ENCODE results near the gene SELENOI. TPM values are rescaled to one million over a fixed set of nuclear protein-coding genes. Genes with fewer than 3 reads are reported as not detected.
A peak's percentile ranks its signal among the peaks of the same experiment; 100 is the strongest.
"Not testable (repeated sequence)": the region's sequence is repeated elsewhere in the genome, so short reads cannot be mapped to it uniquely, and the experiment has no call there.

SELENOI gene
- total RNA-seq (10 to 100 TPM; 20.4 to 69.1 TPM), polyA plus RNA-seq (ENCODE audit: insufficient read length in 2 of 2) (10 to 100 TPM; 20.1 to 28.2 TPM)
- long read RNA-seq, donor 1, full-length matches to known transcripts: 7 of 7 reads
- long read RNA-seq, donor 1, partial matches to known transcripts: 0 of 7 reads
- long read RNA-seq, donor 1, other reads (novel, unspliced or antisense): 0 of 7 reads
- long read RNA-seq, donor 2: 0 reads
- long read RNA-seq, donor 3, full-length matches to known transcripts: 4 of 4 reads
- long read RNA-seq, donor 3, partial matches to known transcripts: 0 of 4 reads
- long read RNA-seq, donor 3, other reads (novel, unspliced or antisense): 0 of 4 reads
- long read RNA-seq, donor 4, full-length matches to known transcripts: 1 of 1 reads
- long read RNA-seq, donor 4, partial matches to known transcripts: 0 of 1 reads
- long read RNA-seq, donor 4, other reads (novel, unspliced or antisense): 0 of 1 reads

GRCh38 chr2:26345545-26346453 is at the start of gene SELENOI:
TSS of gene SELENOI (plus strand) at chr2:26346143. CDS start at chr2:26346233, 90 bp downstream.
- DNase-seq (ENCODE audit: low read depth in 4 of 6, low spot score in 6 of 6): peak; percentile 99 to 100 (median 100)
- Histone ChIP-seq H3K4me1 (ENCODE audit: control insufficient read depth, insufficient read depth, low read length) (peaks cover 8% of the 10 kb centered on the region), H3K4me3 (ENCODE audit: low read depth, low read length) (peak within 1 kb of the TSS; percentile 97), H3K36me3 (ENCODE audit: control insufficient read depth, insufficient read depth, low read length) (no peaks in the 10 kb centered on the region), H3K9me3 (ENCODE audit: control insufficient read depth, insufficient read depth, low read length) (no peaks in the 10 kb centered on the region), H3K27ac (ENCODE audit: low read depth, low read length) (peak within 1 kb of the TSS; percentile 96), H3K27me3 (ENCODE audit: control insufficient read depth, insufficient read depth, low read length) (no peaks in the 10 kb centered on the region)
- under 1% methylated on average over 80 of the region's 80 CpGs for WGBS (ENCODE audit: insufficient coverage)

- Histone ChIP-seq H3K27me3 (ENCODE audit: control insufficient read depth, insufficient read depth, low read length) (peaks cover 3% of the 10 kb centered on the region), H3K4me1 (ENCODE audit: control insufficient read depth, insufficient read depth, low read length) (peaks cover 16% of the 10 kb centered on the region), H3K36me3 (ENCODE audit: control insufficient read depth, insufficient read depth, low read length) (no peaks in the 10 kb centered on the region), H3K27ac (ENCODE audit: low read depth, low read length) (no peak overlapping the region), H3K4me3 (ENCODE audit: low read depth, low read length) (no peak overlapping the region), H3K9me3 (ENCODE audit: control insufficient read depth, insufficient read depth, low read length) (no peaks in the 10 kb centered on the region)
- DNase-seq (ENCODE audit: low read depth in 4 of 6, low spot score in 6 of 6): no peak
- 80% methylated on average over 2 of the region's 3 CpGs for WGBS (ENCODE audit: insufficient coverage)
These were observed 48.9 kb upstream of the SELENOI start for GRCh38 chr2:26297061-26297460.

- Histone ChIP-seq H3K4me1 (ENCODE audit: control insufficient read depth, insufficient read depth, low read length) (peaks cover 16% of the 10 kb centered on the region), H3K4me3 (ENCODE audit: low read depth, low read length) (peak overlapping the region; percentile 69), H3K27me3 (ENCODE audit: control insufficient read depth, insufficient read depth, low read length) (peaks cover 3% of the 10 kb centered on the region), H3K36me3 (ENCODE audit: control insufficient read depth, insufficient read depth, low read length) (no peaks in the 10 kb centered on the region), H3K9me3 (ENCODE audit: control insufficient read depth, insufficient read depth, low read length) (no peaks in the 10 kb centered on the region), H3K27ac (ENCODE audit: low read depth, low read length) (peak overlapping the region; percentile 86)
- 18% methylated on average over 17 of the region's 17 CpGs for WGBS (ENCODE audit: insufficient coverage)
- DNase-seq (ENCODE audit: low read depth in 4 of 6, low spot score in 6 of 6): peak in 2 of 6 donors; percentile 6 to 9
These were observed 47.7 kb upstream of the SELENOI start for GRCh38 chr2:26298286-26298637.

- H3K4me3 ChIP-seq (ENCODE audit: low read depth, low read length): peak overlapping the region; percentile 69
- DNase-seq (ENCODE audit: low read depth in 4 of 6, low spot score in 6 of 6): peak in 5 of 6 donors; percentile 9 to 46 (median 40)
- WGBS (ENCODE audit: insufficient coverage): 10% methylated on average over 30 of the region's 30 CpGs
These were observed 47.1 kb upstream of the SELENOI start for GRCh38 chr2:26298638-26299393.

GRCh38 chr2:26299471-26300101 is 46.4 kb upstream of the SELENOI start:
- 1% methylated on average over 8 of the region's 9 CpGs for WGBS (ENCODE audit: insufficient coverage)
- peak in 5 of 6 donors; percentile 15 to 66 (median 38) for DNase-seq (ENCODE audit: low read depth in 4 of 6, low spot score in 6 of 6)
- Histone ChIP-seq H3K4me3 (ENCODE audit: low read depth, low read length) (peak overlapping the region; percentile 69), H3K27me3 (ENCODE audit: control insufficient read depth, insufficient read depth, low read length) (peaks cover 3% of the 10 kb centered on the region), H3K27ac (ENCODE audit: low read depth, low read length) (peak overlapping the region; percentile 86), H3K4me1 (ENCODE audit: control insufficient read depth, insufficient read depth, low read length) (peaks cover 16% of the 10 kb centered on the region), H3K36me3 (ENCODE audit: control insufficient read depth, insufficient read depth, low read length) (no peaks in the 10 kb centered on the region), H3K9me3 (ENCODE audit: control insufficient read depth, insufficient read depth, low read length) (no peaks in the 10 kb centered on the region)

More at GRCh38 chr2:26298638-26299393, 47.1 kb upstream of the SELENOI start:
- Histone ChIP-seq H3K4me1 (ENCODE audit: control insufficient read depth, insufficient read depth, low read length) (peaks cover 16% of the 10 kb centered on the region), H3K27ac (ENCODE audit: low read depth, low read length) (peak overlapping the region; percentile 86), H3K27me3 (ENCODE audit: control insufficient read depth, insufficient read depth, low read length) (peaks cover 3% of the 10 kb centered on the region), H3K9me3 (ENCODE audit: control insufficient read depth, insufficient read depth, low read length) (no peaks in the 10 kb centered on the region), H3K36me3 (ENCODE audit: control insufficient read depth, insufficient read depth, low read length) (no peaks in the 10 kb centered on the region)

- 22% methylated on average over 18 of the region's 22 CpGs for WGBS (ENCODE audit: insufficient coverage)
- peak in 5 of 6 donors; percentile 5 to 46 (median 28) for DNase-seq (ENCODE audit: low read depth in 4 of 6, low spot score in 6 of 6)
- Histone ChIP-seq H3K9me3 (ENCODE audit: control insufficient read depth, insufficient read depth, low read length) (no peaks in the 10 kb centered on the region), H3K27me3 (ENCODE audit: control insufficient read depth, insufficient read depth, low read length) (peaks cover 3% of the 10 kb centered on the region), H3K36me3 (ENCODE audit: control insufficient read depth, insufficient read depth, low read length) (no peaks in the 10 kb centered on the region), H3K4me1 (ENCODE audit: control insufficient read depth, insufficient read depth, low read length) (peaks cover 16% of the 10 kb centered on the region), H3K4me3 (ENCODE audit: low read depth, low read length) (peak overlapping the region; percentile 69), H3K27ac (ENCODE audit: low read depth, low read length) (peak overlapping the region; percentile 86)
These were observed 45.6 kb upstream of the SELENOI start for GRCh38 chr2:26300234-26300925.

GRCh38 chr2:26302846-26303245 is 43.1 kb upstream of the SELENOI start:
- Histone ChIP-seq H3K27me3 (ENCODE audit: control insufficient read depth, insufficient read depth, low read length) (peaks cover 3% of the 10 kb centered on the region), H3K4me1 (ENCODE audit: control insufficient read depth, insufficient read depth, low read length) (peaks cover 16% of the 10 kb centered on the region), H3K27ac (ENCODE audit: low read depth, low read length) (no peak overlapping the region), H3K36me3 (ENCODE audit: control insufficient read depth, insufficient read depth, low read length) (no peaks in the 10 kb centered on the region), H3K4me3 (ENCODE audit: low read depth, low read length) (no peak overlapping the region), H3K9me3 (ENCODE audit: control insufficient read depth, insufficient read depth, low read length) (no peaks in the 10 kb centered on the region)
- no peak for DNase-seq (ENCODE audit: low read depth in 4 of 6, low spot score in 6 of 6)
- 82% methylated on average over 6 of the region's 6 CpGs for WGBS (ENCODE audit: insufficient coverage)

- WGBS (ENCODE audit: insufficient coverage): no CpG with 5 or more reads among the region's 7 CpGs
- H3K36me3 ChIP-seq (ENCODE audit: control insufficient read depth, insufficient read depth, low read length); H3K4me3 ChIP-seq (ENCODE audit: low read depth, low read length); H3K27me3 ChIP-seq (ENCODE audit: control insufficient read depth, insufficient read depth, low read length); H3K27ac ChIP-seq (ENCODE audit: low read depth, low read length); H3K4me1 ChIP-seq (ENCODE audit: control insufficient read depth, insufficient read depth, low read length); H3K9me3 ChIP-seq (ENCODE audit: control insufficient read depth, insufficient read depth, low read length); DNase-seq (ENCODE audit: low read depth in 4 of 6, low spot score in 6 of 6): not testable (repeated sequence)
These were observed 40.8 kb upstream of the SELENOI start for GRCh38 chr2:26305094-26305493.
